Measurements from ENCODE around the gene HOXB1.

The HOXB1 gene

DNA sequence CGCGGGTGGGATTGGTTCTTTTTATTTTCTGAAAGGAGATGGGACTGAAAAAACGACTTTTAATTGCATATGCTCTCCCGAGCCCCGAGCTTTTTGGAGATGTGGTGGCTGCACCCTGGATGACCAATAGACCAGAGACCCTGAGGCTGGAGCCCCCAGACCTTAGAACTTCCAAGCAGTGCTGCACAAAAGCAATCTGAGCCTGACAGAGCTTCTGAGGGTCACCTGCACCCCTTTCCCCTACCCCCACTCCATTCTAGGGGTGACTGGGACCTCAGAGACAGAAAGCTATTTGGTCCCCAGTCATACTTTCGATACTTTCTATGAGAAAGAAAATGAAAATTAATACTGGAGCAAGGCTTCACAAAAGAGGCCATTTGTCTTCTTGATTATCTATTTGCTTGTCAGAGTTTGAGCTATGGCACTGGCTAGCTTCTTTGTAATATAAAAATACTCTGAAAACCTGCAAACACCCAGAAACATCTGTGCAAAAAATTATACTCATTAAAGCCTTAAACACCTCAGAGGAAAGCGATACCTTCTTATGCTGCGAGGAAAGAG is 43.8 kb upstream of the HOXB1 start:
- Histone ChIP-seq H3K4me3 (ENCODE audit: low read length) (no peak overlapping the region), H3K9me3 (replicated peaks; ENCODE audit: low read length) (no peaks in the 10 kb centered on the region), H3K4me1 (ENCODE audit: control insufficient read depth, insufficient read depth, low read length) (peaks cover 44% of the 10 kb centered on the region), H3K27me3 (ENCODE audit: control insufficient read depth, insufficient read depth, low read length) (no peaks in the 10 kb centered on the region), H3K36me3 (ENCODE audit: insufficient read depth, low read length) (peaks cover 8% of the 10 kb centered on the region), H3K4me2 (ENCODE audit: low read length) (no peak overlapping the region), H3K9ac (ENCODE audit: low read depth, low read length) (no peak overlapping the region)

DNA sequence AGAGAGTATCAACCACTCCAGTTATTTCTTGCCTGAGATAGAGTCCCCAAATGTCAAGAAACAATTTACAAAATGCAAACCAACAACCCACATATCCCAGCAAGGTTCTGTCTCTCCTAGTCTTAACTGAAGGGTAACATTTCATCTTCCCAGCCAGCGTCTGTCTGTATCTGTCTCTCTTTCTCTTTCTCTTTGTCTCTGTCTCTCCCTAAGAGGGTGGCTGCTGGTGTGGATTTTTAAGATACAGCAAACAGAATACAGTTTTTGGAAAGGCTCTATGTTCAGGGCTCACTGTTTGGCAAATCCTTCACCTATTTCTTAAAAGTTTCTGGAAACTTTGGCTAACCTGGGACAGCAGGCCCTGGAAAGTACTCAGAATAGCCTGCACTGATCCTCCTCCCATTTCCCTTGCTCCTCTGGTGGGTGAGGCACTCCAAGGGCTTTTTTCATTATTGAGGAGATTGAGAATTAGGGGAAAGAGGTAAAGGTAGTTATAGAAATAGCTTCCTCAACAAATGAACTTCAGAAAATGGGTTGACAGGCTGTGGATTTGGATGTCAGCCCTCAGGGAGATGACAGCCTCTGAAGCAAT is 41.1 kb upstream of the HOXB1 start:
- Histone ChIP-seq H3K4me1 (ENCODE audit: control insufficient read depth, insufficient read depth, low read length) (peaks cover 34% of the 10 kb centered on the region), H3K9me3 (replicated peaks; ENCODE audit: low read length) (no peaks in the 10 kb centered on the region), H3K4me3 (ENCODE audit: low read length) (no peak overlapping the region), H3K4me2 (ENCODE audit: low read length) (peak overlapping the region; percentile 77), H3K27me3 (ENCODE audit: control insufficient read depth, insufficient read depth, low read length) (no peaks in the 10 kb centered on the region), H3K36me3 (ENCODE audit: insufficient read depth, low read length) (peaks cover 8% of the 10 kb centered on the region), H3K9ac (ENCODE audit: low read depth, low read length) (peak overlapping the region; percentile 85)

DNA sequence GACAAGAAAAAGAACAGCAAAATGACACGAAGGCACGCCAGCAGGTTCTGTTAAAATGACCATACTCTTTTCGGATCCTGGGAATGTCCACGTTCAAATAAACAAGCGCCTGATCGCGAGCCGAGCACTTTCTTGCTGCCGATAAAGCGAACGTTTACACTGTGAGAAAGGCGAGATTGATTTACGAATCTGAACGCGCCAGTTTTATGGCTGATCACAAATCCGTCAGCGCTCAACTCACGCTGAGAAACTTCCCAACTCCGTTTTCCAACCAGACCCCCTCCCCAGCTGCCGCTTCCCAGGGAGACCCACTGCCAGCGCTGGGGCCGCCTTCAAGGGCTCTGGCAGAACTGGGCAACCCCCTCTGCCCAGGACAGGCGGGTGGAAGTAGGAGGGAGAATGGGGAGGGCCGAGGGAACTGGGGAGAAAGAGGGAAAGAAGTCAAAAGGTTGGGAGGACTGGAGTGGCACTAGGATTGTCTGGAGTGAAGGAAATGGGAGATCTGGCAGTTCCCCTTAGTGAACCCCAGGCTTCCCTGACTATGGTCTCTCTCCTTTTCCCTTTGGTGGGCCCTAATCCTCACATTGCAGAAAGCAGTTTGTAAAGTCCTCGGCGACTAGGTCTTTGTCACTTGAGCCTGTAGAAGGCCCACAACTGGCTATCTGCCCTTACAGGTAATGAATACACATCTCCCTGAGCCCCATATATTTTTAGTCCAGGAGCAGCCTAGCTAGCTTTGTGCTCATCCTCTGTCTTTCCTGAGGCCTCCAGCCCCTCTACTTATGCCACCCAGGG is 40.4 kb upstream of the HOXB1 start:
- Histone ChIP-seq H3K9ac (ENCODE audit: low read depth, low read length) (peak overlapping the region; percentile 85), H3K36me3 (ENCODE audit: insufficient read depth, low read length) (peaks cover 8% of the 10 kb centered on the region), H3K4me2 (ENCODE audit: low read length) (peak overlapping the region; percentile 77), H3K4me3 (ENCODE audit: low read length) (peak overlapping the region; percentile 60), H3K27me3 (ENCODE audit: control insufficient read depth, insufficient read depth, low read length) (no peaks in the 10 kb centered on the region), H3K4me1 (ENCODE audit: control insufficient read depth, insufficient read depth, low read length) (peaks cover 32% of the 10 kb centered on the region), H3K9me3 (replicated peaks; ENCODE audit: low read length) (no peaks in the 10 kb centered on the region)

DNA sequence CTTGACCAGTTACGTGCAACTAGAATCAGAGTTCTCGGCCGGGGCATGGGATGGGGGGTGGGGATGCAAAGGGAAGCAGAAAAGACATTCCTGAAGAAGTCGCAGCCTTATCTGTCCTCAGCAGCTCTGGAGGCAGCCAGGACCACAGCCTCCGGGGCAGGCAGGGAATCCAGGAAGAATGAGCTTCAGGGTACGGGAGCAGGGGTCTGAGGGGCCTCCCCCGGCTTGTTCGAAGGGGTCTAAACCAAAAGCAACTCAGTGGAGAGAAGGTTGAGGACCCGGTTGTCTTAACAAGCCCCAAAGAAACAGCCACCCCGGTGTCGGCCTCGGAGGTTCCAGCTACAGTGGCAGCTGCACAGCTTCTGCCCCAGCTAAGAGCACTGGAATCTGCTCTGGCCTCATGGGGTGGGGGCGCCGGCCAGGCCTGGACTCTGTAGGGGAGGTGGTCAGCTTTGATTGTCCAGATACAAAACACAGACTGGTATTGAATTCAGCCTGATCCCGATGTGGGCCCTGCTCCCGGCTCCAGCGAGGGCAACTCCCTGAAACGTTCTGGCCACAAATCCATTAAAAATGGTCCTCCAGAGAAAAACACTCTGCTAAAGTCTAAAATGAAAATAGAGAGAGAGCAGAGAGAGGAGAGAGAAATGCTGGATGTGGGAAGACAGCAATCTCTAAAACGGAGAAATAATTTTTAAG is 39.7 kb upstream of the HOXB1 start:
- Histone ChIP-seq H3K36me3 (ENCODE audit: insufficient read depth, low read length) (peaks cover 4% of the 10 kb centered on the region), H3K9ac (ENCODE audit: low read depth, low read length) (peak overlapping the region; percentile 85), H3K4me2 (ENCODE audit: low read length) (peak overlapping the region; percentile 77), H3K27me3 (ENCODE audit: control insufficient read depth, insufficient read depth, low read length) (no peaks in the 10 kb centered on the region), H3K4me1 (ENCODE audit: control insufficient read depth, insufficient read depth, low read length) (peaks cover 34% of the 10 kb centered on the region), H3K4me3 (ENCODE audit: low read length) (peak overlapping the region; percentile 60), H3K9me3 (replicated peaks; ENCODE audit: low read length) (no peaks in the 10 kb centered on the region)

DNA sequence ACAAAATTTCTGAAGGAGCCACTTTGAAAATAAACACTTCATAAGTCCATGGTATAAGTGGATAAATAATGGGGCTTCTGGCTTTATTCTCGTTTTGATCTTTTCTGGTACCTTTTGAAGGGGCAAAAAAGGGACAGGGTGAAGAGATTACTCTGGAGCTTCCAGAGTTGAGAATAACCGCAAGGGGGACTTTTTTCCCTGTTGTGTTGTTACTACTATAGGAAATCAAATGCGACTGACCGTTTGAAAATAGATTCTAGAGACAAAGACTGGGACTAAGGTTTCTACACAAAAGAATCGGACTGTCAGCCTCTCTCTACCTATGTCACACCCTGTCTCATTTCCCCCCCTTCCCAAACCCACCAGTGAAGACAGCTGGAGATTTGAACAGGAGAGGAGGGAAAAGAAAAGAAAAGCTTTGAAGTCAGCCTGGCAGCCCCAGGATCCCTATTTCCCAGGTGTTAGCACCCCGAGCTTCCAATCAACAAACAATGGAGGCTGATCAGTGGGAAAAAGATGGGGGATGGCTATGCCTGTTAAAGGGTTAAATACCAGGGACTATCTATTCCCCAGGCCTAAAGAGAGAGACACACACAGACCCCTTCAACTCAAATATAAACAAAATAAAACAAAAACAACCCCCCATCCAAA is 39.0 kb upstream of the HOXB1 start:
- no peaks in the 10 kb centered on the region for H3K27me3 ChIP-seq (ENCODE audit: control insufficient read depth, insufficient read depth, low read length)

DNA sequence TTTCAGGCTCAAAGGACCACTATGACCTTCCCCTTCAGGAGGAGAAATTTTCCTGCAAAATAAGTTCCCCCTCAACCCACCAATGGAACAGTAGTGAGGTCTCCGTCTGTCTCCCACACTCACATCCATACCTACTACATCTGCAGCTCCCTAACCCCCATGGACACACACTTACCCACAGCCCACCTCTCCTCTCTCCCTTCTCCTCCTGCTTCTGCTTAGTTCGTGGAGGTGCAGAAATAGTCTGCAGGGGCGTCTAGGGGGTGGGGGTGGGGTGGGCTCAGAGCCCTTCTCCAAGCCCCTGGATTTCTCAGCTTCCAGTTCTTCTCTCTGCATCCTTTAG is 38.4 kb upstream of the HOXB1 start:
- H3K4me2 ChIP-seq (ENCODE audit: low read length): no peak overlapping the region
- peaks cover 46% of the 10 kb centered on the region for H3K4me1 ChIP-seq (ENCODE audit: control insufficient read depth, insufficient read depth, low read length)
- H3K9me3 ChIP-seq (replicated peaks; ENCODE audit: low read length): no peaks in the 10 kb centered on the region
- H3K36me3 ChIP-seq (ENCODE audit: insufficient read depth, low read length): no peaks in the 10 kb centered on the region
- H3K27me3 ChIP-seq (ENCODE audit: control insufficient read depth, insufficient read depth, low read length): no peaks in the 10 kb centered on the region
- H3K4me3 ChIP-seq (ENCODE audit: low read length): no peak overlapping the region
- H3K9ac ChIP-seq (ENCODE audit: low read depth, low read length): no peak overlapping the region

More for the DNA sequence above, 39.0 kb upstream of the HOXB1 start:
- H3K9me3 ChIP-seq (replicated peaks; ENCODE audit: low read length): no peaks in the 10 kb centered on the region
- H3K4me3 ChIP-seq (ENCODE audit: low read length): peak overlapping the region; percentile 60
- peak overlapping the region; percentile 77 for H3K4me2 ChIP-seq (ENCODE audit: low read length)
- peaks cover 41% of the 10 kb centered on the region for H3K4me1 ChIP-seq (ENCODE audit: control insufficient read depth, insufficient read depth, low read length)
- H3K9ac ChIP-seq (ENCODE audit: low read depth, low read length): peak overlapping the region; percentile 85
- peaks cover 2% of the 10 kb centered on the region for H3K36me3 ChIP-seq (ENCODE audit: insufficient read depth, low read length)

DNA sequence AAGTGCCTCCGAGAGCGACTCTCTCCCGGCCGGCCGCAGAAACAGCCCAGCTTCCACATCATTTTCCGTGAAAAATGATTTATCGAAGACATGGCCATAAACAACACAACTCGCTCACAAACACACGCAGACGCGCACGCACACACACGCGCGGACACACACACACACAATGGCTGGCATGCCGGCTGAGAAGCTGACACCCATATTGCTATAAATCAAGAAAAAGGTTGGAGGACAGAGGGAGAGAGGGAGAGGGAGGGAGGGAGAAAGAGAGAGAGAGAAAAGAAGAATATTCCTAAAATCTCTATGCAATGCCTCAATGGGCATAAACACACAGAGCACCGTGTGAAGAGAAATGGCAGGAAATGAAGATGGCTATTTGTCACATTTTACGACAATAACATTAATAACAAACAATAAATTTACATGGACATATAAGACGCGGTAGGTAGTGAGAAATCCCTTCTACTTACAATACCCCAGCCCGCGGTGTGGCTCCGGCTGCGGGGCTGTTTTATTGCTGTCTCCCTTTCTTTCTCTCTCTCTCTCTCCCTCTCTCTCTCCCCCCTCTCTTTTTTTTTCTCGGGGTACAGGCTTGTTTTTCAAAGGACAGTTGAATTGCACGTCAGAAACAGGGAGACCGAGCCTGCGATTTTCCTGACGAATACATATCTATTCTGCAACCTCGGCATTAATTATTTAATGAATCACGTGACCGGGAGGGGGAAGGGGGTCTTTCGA is 37.9 kb upstream of the HOXB1 start:
- H3K9me3 ChIP-seq (replicated peaks; ENCODE audit: low read length): no peaks in the 10 kb centered on the region
- H3K9ac ChIP-seq (ENCODE audit: low read depth, low read length): no peak overlapping the region
- H3K4me3 ChIP-seq (ENCODE audit: low read length): no peak overlapping the region
- no peaks in the 10 kb centered on the region for H3K27me3 ChIP-seq (ENCODE audit: control insufficient read depth, insufficient read depth, low read length)
- peak overlapping the region; percentile 31 for H3K4me2 ChIP-seq (ENCODE audit: low read length)
- no peaks in the 10 kb centered on the region for H3K36me3 ChIP-seq (ENCODE audit: insufficient read depth, low read length)
- peaks cover 51% of the 10 kb centered on the region for H3K4me1 ChIP-seq (ENCODE audit: control insufficient read depth, insufficient read depth, low read length)

DNA sequence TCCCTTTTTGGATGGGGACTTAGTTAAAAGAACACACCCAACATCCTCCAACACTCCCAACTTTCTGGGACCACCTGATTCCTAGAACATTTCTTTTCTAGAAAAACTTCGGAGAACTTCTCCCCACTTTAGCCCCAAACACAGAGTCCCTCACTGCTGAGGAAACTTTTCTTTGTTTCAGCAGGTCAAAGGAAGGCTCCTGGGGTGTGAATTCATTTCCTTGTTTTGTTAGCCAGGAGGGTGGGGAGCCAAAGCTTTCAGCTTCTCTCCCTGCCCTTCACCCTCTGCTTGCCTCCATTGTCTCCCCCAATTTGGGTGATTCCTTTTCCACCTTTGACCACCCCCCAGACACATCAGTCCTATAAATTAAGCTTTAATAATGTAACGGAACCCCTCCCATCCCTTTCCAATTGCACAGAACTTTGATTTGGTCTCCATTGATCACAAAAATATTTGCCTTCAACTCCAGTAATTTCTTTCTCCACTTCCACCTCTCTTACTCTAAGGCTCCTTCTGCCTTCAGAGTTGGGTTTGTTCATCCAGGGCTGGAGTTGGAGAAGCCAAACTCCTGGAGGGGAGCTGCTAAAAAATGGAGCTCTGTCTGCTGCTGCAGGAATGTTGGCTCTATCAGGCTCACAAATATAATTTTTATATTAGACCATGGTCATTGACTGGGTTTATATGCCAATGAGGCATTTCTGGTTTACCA is 37.0 kb upstream of the HOXB1 start:
- no peak overlapping the region for H3K4me2 ChIP-seq (ENCODE audit: low read length)
- H3K9me3 ChIP-seq (replicated peaks; ENCODE audit: low read length): no peaks in the 10 kb centered on the region
- H3K36me3 ChIP-seq (ENCODE audit: insufficient read depth, low read length): no peaks in the 10 kb centered on the region
- peaks cover 47% of the 10 kb centered on the region for H3K4me1 ChIP-seq (ENCODE audit: control insufficient read depth, insufficient read depth, low read length)
- no peak overlapping the region for H3K9ac ChIP-seq (ENCODE audit: low read depth, low read length)
- no peak overlapping the region for H3K4me3 ChIP-seq (ENCODE audit: low read length)
- H3K27me3 ChIP-seq (ENCODE audit: control insufficient read depth, insufficient read depth, low read length): no peaks in the 10 kb centered on the region

DNA sequence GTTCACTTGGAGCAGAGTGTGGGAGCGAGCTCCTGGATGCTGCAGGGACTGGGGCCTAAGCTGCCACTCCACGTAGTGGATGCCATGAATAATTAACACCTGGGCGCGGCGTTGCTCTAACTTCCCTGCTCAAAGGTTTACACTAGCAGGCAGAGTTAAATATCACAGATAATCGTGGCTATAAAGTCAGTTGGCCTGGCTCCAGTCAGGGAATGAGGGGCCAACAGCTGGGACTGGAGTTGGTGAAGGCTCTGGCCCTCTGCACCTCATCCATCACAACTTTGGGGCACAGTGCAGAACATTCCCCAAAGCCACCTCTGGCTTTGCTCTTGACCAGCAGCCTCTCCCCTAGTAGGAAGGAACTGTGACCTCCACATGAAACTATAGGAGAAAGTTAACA is 36.4 kb upstream of the HOXB1 start:
- Histone ChIP-seq H3K4me2 (ENCODE audit: low read length) (no peak overlapping the region), H3K9me3 (replicated peaks; ENCODE audit: low read length) (no peaks in the 10 kb centered on the region), H3K9ac (ENCODE audit: low read depth, low read length) (no peak overlapping the region), H3K36me3 (ENCODE audit: insufficient read depth, low read length) (peaks cover under 1% of the 10 kb centered on the region), H3K4me3 (ENCODE audit: low read length) (no peak overlapping the region), H3K4me1 (ENCODE audit: control insufficient read depth, insufficient read depth, low read length) (peaks cover 42% of the 10 kb centered on the region), H3K27me3 (ENCODE audit: control insufficient read depth, insufficient read depth, low read length) (no peaks in the 10 kb centered on the region)

DNA sequence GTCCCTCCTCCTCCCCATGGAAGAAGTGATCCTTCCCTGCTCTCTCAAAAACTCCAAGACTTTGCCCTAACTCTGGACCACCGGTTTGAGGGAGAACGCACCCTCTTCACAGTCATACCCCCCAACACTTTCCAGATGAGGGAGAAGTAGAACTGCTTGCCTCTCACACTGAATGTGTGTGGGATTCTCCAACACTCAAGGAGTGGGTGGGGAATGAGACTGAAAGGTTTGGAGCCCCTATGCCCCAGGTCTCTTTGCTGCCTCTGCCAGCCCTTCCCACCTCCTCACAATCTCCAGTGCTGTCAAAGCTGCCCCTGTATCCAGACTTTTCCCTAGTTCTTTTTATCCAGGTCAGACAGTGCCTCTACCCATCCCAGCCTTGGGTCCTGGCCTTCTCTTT is 35.9 kb upstream of the HOXB1 start:
- peaks cover 5% of the 10 kb centered on the region for H3K36me3 ChIP-seq (ENCODE audit: insufficient read depth, low read length)
- no peak overlapping the region for H3K4me2 ChIP-seq (ENCODE audit: low read length)
- H3K4me3 ChIP-seq (ENCODE audit: low read length): no peak overlapping the region
- H3K9me3 ChIP-seq (replicated peaks; ENCODE audit: low read length): no peaks in the 10 kb centered on the region
- H3K4me1 ChIP-seq (ENCODE audit: control insufficient read depth, insufficient read depth, low read length): peaks cover 39% of the 10 kb centered on the region
- no peaks in the 10 kb centered on the region for H3K27me3 ChIP-seq (ENCODE audit: control insufficient read depth, insufficient read depth, low read length)
- no peak overlapping the region for H3K9ac ChIP-seq (ENCODE audit: low read depth, low read length)
